Brain microvascular endothelial cell (primary cell): ENCODE measurements around the gene NUMB.

Source experiments
- DNase-seq: peaks from one replicate; pipeline ENCODE4 v3.0.0-alpha.2; 2020
- H3K27ac ChIP-seq: fragments of 250-450 bp; sonication (Bioruptor Pico); 2 replicates; pipeline ENCODE4 v1.5.1; 2020; ENCODE audit warnings: mild to moderate bottlenecking, moderate library complexity
- H3K27me3 ChIP-seq: fragments of 250-450 bp; sonication (Bioruptor Pico); replicated peaks from 2 replicates; pipeline ENCODE4 v1.5.1; 2020; ENCODE audit warnings: mild to moderate bottlenecking
- H3K36me3 ChIP-seq: fragments of 250-450 bp; sonication (Bioruptor Pico); replicated peaks from 2 replicates; pipeline ENCODE4 v1.5.1; 2020; ENCODE audit warnings: mild to moderate bottlenecking
- H3K4me3 ChIP-seq: 2 replicates; pipeline ENCODE4 v1.5.1; 2011; ENCODE audit warnings: low read depth, mild to moderate bottlenecking, control low read depth, low read length, moderate library complexity
- in situ Hi-C: cut with HindIII; loops from 2 replicates; pipeline ENCODE4 v1.10.0; 2017; ENCODE audit warnings: low sequenced_read_pairs, low pct_ligation_motif_present
- TF ChIP-seq, protein P1 (sequence below): IDR thresholded peaks from 2 replicates; pipeline ENCODE4 v1.5.1; 2011; ENCODE audit warnings: low read depth, mild to moderate bottlenecking, moderate library complexity, low read length, control low read depth, inconsistent platforms; ENCODE audit errors: missing control alignments

Gene NUMB

DNA sequence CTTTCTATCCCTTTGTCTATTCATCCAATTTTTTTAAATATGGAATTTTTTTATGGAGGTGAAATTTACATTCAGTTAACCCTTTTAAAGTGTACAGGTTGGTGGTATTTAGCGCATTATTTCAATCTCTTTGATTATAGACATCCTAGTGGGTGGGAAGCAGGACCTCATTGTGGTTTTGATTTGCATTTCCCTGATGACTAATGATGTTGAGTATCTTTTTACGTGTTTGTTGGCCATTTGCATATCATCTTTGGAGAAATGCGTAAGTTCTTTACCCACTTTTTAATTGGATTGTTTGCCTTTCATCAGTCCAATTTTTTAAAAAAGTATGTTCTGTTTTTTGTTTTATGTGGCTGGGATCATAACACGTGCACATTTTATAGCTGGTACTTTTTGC, 200.3 kb downstream of the NUMB start:
- Histone ChIP-seq H3K36me3 (no peaks in the 10 kb centered on the region), H3K27me3 (no peaks in the 10 kb centered on the region), H3K27ac (no peak overlapping the region), H3K4me3 (no peak overlapping the region)
- TF ChIP-seq, protein P1, sequence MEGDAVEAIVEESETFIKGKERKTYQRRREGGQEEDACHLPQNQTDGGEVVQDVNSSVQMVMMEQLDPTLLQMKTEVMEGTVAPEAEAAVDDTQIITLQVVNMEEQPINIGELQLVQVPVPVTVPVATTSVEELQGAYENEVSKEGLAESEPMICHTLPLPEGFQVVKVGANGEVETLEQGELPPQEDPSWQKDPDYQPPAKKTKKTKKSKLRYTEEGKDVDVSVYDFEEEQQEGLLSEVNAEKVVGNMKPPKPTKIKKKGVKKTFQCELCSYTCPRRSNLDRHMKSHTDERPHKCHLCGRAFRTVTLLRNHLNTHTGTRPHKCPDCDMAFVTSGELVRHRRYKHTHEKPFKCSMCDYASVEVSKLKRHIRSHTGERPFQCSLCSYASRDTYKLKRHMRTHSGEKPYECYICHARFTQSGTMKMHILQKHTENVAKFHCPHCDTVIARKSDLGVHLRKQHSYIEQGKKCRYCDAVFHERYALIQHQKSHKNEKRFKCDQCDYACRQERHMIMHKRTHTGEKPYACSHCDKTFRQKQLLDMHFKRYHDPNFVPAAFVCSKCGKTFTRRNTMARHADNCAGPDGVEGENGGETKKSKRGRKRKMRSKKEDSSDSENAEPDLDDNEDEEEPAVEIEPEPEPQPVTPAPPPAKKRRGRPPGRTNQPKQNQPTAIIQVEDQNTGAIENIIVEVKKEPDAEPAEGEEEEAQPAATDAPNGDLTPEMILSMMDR: no peak
- DNase-seq: no peak
- in situ Hi-C loops: no loop called here

DNA sequence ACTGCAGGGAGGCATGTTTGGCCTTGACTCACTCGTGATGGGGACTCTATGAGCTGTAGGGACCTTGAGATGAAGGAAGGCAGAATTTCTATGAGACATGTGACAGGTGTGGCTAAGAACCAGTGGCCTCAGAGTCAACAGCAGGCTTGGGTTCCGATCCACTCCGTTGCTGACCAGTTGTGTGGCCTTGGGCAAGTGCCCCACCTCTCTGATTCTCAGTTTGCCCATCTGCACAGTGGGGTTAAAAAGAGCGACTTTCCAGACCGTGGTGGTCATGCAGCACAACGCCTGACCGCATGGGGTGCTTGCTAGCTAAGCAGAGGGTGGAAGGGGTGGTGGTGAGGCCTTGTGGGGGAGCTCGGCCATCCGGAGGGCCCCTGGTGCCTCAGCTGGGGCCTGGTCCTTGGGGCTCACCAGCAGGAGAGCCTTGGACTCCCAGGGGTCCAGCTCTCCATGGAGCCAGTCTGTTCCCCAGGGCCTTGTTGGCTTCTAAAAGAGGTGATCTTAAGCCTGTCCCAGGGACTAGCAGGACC, 202.6 kb downstream of the NUMB start:
- H3K4me3 ChIP-seq: no peak overlapping the region
- H3K27me3 ChIP-seq: no peaks in the 10 kb centered on the region
- TF ChIP-seq, protein P1: no peak
- H3K27ac ChIP-seq: no peak overlapping the region
- no peaks in the 10 kb centered on the region for H3K36me3 ChIP-seq
- no peak for DNase-seq
- in situ Hi-C loops: no loop called here

DNA sequence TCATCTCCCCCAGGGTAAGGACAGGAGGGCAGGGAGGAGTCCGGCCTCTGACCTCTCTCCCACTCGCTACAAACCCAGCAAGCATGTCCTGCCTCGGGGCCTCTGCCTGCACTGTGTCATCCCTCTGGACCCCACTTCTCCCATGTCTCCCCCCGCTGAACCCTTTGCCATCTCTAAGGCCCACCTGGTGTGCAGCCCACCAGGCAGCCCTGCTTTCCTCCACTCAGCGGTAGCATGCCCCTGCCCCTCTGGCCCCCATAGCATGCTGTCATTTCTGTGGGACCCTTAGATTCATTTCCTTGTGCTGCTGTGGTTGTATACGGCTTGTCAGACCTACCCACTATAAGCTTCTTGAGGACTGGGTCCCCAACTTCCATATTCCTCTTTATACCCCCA, 203.3 kb downstream of the NUMB start:
- Histone ChIP-seq H3K4me3 (no peak overlapping the region), H3K27me3 (no peaks in the 10 kb centered on the region), H3K36me3 (no peaks in the 10 kb centered on the region), H3K27ac (no peak overlapping the region)
- TF ChIP-seq, protein P1: no peak
- no peak for DNase-seq
- in situ Hi-C loops: no loop called here

DNA sequence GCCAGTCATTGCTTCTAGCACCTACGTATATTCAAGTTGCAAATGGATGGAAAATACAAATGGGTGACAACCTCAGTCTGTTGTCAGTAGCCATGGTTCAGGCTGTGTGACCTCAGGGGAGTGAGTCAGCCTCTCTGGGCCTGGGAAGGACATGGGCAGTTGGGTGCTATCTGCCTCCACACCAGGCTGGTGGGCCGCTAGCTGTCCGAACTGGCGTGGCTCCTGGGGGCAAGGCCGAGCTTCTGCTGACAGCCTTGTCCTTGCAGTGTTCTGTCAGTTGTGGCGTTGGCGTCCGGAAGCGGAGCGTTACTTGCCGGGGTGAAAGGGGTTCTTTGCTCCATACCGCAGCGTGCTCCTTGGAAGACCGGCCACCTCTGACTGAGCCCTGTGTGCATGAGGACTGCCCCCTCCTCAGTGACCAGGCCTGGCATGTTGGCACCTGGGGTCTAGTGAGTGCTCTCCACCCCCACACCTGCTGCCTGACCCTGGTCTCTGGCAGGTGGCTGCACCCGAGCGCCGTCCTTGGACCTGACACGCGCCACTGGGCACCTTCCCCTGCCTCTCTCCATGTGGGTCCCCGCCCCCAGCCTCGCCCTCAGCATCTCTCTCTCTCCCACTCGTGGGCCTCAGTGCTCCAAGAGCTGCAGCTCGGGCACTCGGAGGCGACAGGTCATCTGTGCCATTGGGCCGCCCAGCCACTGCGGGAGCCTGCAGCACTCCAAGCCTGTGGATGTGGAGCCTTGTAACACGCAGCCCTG, 203.9 kb downstream of the NUMB start:
- Histone ChIP-seq H3K27ac (no peak overlapping the region), H3K4me3 (no peak overlapping the region), H3K36me3 (no peaks in the 10 kb centered on the region), H3K27me3 (no peaks in the 10 kb centered on the region)
- TF ChIP-seq, protein P1: no peak
- no peak for DNase-seq
- in situ Hi-C loops: no loop called here

DNA sequence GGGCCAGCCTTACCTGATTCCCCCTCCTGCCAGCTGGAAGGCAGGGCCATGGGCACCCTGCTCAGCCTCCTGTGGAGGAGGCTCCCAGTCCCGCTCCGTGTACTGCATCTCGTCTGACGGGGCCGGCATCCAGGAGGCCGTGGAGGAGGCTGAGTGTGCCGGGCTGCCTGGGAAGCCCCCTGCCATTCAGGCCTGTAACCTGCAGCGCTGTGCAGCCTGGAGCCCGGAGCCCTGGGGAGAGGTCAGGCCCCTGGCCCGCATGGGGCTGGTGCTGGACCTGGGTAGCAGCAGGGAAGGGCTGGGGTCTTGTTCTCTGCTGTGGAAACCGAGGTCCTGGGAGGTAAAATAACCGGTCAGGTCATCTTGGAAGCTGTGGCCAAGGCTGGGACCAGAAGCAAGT, 204.6 kb downstream of the NUMB start:
- no peak overlapping the region for H3K4me3 ChIP-seq
- no peak for DNase-seq
- H3K27ac ChIP-seq: no peak overlapping the region
- TF ChIP-seq, protein P1: no peak
- in situ Hi-C loops: no loop called here
- H3K36me3 ChIP-seq: no peaks in the 10 kb centered on the region
- H3K27me3 ChIP-seq: no peaks in the 10 kb centered on the region

DNA sequence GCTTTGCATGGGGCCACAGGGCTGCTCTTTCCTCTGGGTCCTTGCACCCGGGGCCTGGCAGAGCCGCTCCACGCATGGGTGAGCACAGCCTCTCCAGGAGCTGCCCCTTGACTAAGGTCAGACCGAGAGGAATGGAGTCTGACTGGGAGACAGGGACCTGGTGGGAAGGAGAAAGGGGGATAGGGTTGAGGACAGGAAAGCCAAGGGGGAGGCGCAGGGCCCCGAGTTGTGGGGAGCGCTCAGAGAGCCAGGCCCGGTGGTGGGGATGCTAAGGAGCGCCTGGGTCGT, 205.1 kb downstream of the NUMB start:
- no peaks in the 10 kb centered on the region for H3K36me3 ChIP-seq
- TF ChIP-seq, protein P1: no peak
- no peak overlapping the region for H3K4me3 ChIP-seq
- no peaks in the 10 kb centered on the region for H3K27me3 ChIP-seq
- in situ Hi-C loops: no loop called here
- DNase-seq: no peak
- H3K27ac ChIP-seq: no peak overlapping the region
